Breast epithelium (tissue), 3 donors: ENCODE results near the gene MRAP.

ENCODE experiments used
- CTCF ChIP-seq, 3 donors: fragments of 450-650 bp; IDR thresholded peaks; one replicate each; pipeline ENCODE4 v1.5.1; 2016 to 2017; ENCODE audit warnings: antibody characterized with exemption in 3 of 3, mild to moderate bottlenecking in 3 of 3, moderate library complexity in 3 of 3
- POLR2A ChIP-seq: fragments of 450-650 bp; IDR thresholded peaks from one replicate; pipeline ENCODE4 v1.6.1; 2016; ENCODE audit warnings: antibody characterized with exemption, mild to moderate bottlenecking, moderate library complexity

- TF ChIP-seq CTCF (IDR thresholded peaks at IDR 0.05) (no peak), POLR2A (no peak)
Observed at GRCh38 chr21:32302560-32302959, 3.9 kb downstream of the MRAP start.
